NCI-H345 (cell line): ENCODE measurements around the gene PTGER2.

Source experiments
- DNase-seq: peaks from one replicate; lab custom pipeline; 2025; lab: John Stamatoyannopoulos, UW

Gene PTGER2, protein sequence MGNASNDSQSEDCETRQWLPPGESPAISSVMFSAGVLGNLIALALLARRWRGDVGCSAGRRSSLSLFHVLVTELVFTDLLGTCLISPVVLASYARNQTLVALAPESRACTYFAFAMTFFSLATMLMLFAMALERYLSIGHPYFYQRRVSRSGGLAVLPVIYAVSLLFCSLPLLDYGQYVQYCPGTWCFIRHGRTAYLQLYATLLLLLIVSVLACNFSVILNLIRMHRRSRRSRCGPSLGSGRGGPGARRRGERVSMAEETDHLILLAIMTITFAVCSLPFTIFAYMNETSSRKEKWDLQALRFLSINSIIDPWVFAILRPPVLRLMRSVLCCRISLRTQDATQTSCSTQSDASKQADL

DNA sequence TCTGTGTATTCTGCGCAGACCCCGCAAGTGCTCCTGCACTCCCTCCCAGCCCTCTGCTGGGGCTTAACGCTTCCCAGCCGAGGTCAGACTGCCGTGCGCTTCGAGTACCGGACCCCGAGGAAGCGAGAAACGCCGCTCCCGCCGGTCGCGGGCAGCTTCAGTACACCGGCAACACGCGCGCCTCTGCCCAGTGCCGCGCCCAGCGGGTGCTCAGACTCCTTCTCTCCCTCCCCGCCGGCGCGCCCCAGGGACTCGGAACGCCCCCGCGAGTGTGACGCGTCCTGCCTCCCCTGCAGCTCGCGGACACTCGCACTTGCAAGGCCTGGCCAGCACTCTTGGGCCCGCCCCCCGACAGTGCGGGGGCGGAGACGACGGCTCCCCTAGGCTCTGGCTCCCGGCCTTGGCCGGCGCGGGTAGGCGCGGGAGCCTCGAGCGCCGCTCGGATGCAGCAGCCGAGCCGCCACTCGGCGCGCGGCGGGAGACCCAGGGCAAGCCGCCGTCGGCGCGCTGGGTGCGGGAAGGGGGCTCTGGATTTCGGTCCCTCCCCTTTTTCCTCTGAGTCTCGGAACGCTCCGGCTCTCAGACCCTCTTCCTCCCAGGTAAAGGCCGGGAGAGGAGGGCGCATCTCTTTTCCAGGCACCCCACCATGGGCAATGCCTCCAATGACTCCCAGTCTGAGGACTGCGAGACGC lies at the start of gene PTGER2:
PTGER2 (plus strand) TSS at position 410 of the 692 bp plus-strand sequence; CDS start at position 647, 237 bp downstream.
- DNase-seq: peak; percentile 70

DNA sequence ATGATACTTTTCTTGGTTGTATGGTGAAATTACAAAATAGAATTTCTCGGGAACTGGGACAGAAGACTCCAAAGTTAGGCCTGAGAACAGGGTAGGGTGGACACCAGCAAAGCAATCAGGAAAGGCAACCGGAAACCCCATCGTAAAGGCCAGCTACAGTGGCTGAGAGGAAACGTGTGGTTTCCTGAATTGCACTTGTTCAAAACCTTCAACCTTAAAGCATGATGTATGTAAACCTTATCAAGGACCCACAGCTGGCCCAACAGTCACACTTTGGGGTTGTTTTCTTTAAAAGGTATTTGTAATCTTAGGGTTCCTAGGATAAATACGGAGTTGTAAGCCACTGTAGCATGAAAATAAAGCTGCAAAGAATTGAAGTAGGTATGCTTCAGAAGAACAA lies 48.9 kb upstream of the PTGER2 start:
- no peak for DNase-seq

DNA sequence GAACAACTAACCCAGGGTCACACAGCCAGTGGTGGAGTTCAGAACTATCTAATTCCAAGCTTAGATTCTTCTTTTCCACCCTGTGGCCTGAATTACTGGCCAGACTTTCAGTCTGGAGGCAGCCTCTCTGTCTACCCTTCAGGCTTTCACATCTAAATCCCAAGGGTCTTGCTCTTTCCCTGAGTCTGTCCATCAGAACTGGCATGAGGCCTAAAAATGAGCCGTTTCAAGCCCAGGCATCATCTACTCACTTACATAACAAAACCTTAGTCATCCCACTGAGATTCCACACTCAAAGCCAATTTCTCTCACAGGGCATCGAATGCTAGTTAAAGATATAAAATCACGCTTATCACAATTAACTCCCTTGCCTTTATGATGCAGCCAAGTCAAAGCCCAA lies 47.9 kb upstream of the PTGER2 start:
- DNase-seq: no peak

DNA sequence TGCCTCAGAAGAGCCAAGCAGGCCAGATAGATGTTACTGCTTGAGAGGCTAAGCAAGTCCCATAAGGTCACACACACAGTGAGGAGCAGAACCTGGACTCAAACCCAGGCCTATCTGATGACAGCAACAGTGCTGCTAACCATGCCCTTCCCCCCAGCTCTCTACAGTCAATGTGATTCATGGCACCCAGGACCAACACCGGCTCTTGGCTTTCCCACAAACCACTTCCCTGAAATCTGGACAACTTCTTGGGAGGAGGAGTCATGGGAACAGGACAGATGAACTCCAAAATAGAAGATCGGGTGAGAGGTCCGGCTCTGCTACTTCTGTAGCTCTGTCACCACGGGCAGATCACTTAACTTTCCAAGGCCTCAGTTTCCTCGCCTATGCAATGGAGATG lies 47.3 kb upstream of the PTGER2 start:
- no peak for DNase-seq

DNA sequence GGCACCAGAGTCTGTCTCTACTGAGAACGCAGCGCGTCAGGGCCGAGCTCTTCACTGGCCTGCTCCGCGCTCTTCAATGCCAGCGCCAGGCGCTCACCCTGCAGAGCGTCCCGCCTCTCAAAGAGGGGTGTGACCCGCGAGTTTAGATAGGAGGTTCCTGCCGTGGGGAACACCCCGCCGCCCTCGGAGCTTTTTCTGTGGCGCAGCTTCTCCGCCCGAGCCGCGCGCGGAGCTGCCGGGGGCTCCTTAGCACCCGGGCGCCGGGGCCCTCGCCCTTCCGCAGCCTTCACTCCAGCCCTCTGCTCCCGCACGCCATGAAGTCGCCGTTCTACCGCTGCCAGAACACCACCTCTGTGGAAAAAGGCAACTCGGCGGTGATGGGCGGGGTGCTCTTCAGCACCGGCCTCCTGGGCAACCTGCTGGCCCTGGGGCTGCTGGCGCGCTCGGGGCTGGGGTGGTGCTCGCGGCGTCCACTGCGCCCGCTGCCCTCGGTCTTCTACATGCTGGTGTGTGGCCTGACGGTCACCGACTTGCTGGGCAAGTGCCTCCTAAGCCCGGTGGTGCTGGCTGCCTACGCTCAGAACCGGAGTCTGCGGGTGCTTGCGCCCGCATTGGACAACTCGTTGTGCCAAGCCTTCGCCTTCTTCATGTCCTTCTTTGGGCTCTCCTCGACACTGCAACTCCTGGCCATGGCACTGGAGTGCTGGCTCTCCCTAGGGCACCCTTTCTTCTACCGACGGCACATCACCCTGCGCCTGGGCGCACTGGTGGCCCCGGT lies 46.4 kb upstream of the PTGER2 start, which contains the start of gene PTGDR:
PTGDR (plus strand) TSS at position 198 of the 778 bp plus-strand sequence; CDS start at position 315, 117 bp downstream.
- DNase-seq: no peak

DNA sequence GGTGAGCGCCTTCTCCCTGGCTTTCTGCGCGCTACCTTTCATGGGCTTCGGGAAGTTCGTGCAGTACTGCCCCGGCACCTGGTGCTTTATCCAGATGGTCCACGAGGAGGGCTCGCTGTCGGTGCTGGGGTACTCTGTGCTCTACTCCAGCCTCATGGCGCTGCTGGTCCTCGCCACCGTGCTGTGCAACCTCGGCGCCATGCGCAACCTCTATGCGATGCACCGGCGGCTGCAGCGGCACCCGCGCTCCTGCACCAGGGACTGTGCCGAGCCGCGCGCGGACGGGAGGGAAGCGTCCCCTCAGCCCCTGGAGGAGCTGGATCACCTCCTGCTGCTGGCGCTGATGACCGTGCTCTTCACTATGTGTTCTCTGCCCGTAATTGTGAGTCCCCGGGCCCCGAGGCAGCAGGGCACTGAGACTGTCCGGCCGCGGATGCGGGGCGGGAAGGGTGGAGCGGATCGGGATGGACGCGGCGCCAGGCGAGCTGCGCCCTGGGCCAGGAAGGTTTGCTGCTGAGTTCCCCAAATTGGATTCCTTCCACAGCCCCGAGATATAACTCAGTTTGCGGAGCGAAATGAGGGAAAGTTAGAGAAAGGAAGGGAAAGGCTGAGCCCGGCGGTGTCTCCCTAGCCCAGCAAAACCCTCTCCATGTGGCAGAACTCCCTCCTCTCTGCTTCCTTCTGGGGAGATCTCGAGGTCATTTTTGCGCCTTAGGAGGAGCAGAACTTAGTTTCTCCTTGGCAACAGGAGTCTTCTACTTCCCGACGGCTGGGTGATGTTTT lies 45.6 kb upstream of the PTGER2 start:
- no peak for DNase-seq

DNA sequence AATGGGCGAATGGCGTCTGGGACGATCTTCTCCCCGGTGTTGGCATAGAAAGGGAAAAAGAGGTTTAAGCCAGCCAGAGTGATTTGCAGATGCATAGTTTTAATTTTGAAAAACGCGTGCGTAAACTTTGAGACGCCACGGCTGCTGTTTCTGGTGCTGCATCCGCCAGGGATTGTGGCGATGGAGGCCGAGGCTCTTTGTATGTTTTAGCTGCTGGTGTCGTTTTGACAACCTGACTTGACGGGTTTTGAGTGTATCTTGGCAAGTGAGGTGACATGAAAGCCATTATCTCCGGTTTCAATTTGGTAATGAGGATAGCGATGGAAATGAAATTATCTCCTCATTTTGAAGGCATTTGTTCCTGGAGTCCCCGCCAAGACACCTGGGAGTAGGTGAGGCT lies 45.0 kb upstream of the PTGER2 start:
- no peak for DNase-seq

DNA sequence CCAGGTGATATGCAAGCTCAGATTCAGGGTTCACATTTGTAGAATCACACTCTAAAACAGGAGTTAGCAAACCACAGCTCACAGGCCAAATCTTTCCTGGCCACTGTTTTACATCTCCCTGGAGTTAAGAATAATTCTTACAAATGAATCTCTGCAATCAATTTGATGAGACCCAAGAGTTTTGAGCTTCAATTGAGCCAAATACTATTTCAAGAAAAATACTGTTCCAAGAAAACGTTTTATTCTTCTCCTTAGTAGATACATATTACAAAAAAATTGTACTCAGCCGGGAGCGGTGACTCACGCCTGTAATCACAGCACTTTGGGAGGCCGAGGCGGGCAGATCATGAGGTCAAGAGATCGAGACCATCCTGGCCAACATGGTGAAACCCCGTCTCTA lies 44.1 kb upstream of the PTGER2 start:
- no peak for DNase-seq

DNA sequence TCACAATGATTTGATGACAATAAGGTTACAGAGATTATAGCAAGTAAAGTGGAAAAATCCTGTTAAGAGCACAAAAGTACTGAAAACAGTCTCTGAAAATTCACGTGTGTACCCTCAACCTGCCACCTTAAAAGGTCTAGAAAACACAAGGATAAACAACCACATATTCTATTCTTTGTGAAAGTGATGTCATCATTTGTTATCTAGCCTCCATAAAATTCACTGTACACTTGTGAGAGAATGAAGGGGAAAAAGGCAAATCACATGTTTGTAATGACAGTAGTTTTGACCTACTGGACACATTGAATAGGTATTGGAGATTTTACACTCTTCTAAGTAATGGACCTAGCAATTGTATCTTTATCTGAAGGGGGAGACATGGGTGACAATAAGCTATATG lies 42.6 kb upstream of the PTGER2 start:
- no peak for DNase-seq

DNA sequence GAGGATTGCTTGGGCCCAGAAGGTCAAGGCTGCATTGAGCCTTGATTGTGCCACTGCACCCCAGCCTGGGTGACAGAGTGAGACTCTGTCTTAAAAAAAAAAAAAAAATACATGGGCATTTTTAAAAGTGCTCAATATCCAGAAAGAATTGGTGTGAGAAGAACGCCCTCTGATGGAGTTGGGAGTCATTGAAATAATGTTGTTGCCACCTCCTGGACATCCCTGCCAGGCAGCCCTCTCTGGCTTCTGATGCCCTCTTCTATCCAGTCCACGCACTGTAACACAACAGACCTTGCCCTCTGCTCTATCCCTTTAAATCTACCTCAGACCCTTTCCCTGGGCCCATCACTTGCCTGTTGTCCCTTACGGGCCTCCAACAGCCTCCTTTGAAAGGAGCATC lies 41.7 kb upstream of the PTGER2 start:
- no peak for DNase-seq

DNA sequence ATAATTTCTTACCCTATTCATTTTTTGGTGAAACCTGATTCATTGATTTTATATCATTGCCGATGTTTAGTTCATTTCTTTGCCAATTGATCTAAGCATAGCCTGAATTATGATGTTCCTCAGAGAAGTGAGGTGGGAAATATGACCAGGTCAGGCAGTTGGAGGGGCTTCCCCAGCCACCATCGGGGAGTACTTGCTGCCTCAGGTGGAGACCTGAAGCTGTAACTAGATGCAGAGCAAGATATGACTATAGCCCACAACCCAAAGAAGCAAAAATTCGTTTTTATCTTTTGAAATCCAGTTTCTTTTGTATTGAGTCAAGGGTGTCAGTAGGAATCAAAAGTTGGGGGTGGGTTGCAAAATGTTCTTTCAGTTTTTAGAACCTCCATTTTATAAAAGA lies 38.7 kb upstream of the PTGER2 start:
- no peak for DNase-seq

DNA sequence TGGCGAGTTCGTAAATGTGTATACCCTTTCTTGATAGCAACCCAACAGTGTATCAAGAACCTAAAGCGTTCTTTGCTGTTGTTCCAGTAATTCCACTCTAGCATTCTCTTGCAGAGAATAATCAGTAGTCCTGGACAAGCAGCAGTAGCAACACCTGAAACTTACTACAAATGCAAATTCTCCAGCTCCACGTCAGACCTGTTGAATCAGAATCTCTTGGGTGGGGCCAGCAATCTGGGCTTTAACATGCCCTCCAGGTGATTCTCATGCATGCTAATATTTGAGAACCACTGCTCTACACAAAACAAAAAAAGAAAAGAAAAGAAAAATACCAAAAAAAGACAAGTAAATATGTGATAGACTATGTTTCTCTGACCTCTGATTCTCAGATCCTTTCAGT lies 36.6 kb upstream of the PTGER2 start:
- no peak for DNase-seq

DNA sequence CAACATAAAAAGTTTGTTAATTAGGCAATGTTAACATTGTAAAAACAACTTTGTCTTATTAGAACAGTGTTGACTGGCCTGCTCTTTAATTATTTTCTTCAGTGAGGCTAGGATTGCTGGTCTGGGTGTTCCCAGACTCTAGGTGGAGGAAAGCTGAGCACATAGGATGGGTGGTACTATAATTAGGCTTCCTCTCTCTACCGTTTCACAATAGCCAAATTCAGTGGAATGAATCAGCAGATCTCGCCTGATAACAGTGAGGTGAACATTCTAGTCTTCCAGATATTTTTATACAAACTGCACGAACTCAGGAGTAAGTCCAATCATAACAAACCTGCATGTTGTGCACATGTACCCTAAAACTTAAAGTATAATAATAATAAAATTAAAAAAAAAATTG lies 34.7 kb upstream of the PTGER2 start:
- DNase-seq: no peak

DNA sequence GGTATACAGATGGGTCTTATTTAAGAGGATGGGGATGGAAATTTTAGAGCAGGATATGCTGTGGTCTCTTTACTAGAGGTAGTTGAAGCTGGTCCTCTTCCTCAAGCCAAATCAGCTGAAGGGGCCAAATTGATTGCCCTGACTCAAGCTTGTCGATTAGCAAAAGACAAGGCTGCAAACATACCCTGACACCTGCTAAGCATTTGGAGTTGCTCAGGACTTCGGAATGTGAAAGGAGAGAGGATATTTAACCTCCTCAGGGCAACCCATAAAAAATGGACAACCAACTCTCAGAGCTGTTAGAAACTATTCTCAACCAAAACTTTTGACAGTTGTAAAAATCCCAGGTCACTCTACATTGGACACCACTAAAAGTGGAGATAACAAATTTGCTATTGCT lies 31.0 kb upstream of the PTGER2 start:
- DNase-seq: no peak

DNA sequence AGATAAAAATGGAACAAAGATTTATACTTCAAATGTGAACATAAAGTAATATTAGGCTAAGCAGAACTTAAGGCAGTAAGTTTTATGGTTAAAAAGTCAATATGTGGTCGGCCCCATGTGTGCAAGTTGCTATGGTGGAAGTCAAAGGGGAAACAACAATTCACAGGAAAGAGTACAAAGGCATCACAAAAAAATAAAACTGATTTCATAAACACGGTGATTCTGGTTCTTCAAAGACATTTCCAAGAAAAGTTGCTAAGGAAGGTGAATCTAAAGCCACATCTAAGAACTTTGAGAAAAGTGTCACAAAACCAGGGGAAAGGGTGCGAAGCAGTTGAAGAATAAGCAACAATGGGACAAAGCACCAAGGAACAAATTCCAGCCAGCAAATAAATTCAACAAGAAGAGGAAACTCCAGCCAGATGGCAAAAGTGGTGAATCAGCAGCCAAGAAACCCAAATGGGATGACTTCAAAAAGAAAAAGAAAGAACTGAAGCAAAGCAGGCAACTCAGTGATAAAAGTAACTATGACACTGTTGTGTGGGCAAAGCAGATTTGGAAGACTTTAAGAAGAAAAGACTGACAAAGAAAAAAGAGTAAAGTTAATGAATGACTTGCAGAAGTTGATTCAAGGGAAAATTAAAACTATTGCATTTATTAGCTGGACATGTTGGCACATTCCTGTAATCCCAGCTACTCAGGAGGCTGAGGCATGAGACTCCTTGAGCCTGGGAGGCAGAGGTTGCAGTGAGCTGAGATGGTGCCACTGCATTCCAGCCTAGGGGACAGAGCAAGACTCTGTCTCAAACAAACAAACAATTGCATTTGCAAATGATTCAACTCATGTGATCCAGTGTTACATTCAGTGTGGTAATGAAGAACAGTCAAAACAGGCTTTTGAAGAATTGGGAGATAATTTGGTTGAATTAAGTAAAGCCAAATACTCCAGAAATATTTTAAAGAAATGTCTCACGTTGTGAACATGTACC lies 27.2 kb upstream of the PTGER2 start:
- DNase-seq: no peak

DNA sequence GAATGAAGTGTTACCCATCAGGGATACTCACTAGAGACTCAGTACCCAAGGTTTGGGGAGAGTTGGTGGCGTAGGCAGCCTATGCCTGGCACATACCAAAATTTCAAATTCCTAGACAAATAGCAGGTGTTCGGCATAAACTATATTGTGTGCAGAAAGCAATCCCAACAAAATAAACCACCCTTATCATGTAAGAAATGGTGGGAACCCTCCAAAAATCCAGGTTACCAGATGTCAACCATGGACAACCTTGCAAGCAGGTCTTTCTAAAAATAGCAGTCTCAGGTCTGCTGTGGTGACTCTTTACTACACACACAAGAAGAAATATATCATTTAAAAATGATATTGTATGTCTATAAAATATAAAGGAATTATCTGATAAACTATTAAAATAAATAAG lies 17.7 kb upstream of the PTGER2 start:
- DNase-seq: no peak

DNA sequence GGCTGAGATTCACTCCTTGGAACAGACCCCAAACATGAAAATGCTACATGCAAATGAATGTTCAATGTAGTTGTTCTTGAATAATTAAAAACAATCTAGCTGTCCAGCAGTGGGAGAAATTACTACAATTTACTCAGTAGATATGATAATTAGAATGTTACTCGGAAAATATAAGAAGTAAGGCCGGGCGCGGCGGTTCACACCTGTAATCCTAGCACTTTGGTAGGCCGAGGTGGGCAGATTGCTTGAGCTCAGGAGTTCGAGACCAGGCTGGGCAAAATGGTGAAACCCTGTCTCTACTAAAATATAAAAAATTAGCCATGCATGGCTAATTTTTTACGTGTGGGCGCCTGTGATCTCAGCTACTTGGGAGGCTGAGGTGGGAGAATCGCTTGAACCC lies 15.3 kb upstream of the PTGER2 start:
- no peak for DNase-seq

DNA sequence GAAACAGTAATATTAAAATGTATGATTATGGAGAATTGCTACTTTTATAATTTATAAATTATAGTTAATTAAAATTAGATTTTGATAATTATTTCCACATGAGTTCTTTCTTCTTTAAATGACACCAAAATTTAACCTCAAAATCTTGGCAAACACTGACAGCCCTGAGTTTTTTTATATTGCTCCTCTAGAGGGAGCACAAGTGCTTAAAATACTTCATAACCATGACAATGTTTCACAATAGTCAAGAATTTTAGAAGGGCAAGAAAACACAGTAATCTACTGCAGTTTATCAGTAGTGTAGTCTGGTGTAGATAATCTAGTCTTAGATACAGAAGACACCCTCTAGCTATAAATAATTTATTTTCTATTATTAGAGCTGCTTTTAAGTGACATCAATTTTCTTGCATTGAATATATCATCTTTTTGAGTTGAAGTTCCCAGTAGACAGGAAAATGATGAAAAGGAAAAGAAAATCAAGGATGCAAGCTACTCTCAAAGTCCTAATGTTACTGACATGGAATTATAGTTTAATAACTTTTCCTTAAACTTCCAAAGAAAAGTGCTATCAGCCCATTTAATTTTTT lies 14.3 kb upstream of the PTGER2 start:
- peak; percentile 45 for DNase-seq

DNA sequence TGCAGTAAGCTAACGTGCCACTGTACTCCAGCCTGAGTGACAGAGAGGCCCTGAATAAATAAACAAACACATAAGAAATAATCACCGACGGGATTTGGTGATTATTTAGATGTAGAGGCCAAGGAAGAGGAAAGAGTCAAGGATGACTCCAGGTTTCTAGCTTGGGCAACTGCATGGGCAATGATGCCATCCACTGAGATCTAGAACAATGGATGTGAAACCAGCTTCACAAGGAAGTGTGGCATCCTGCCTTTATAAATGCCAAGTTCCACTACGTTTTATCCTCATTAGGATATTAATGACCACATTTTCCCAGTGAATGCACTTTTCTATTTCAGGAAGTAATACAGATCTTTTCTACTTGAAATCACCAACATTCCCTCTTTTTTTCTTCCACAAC lies 10.9 kb upstream of the PTGER2 start:
- DNase-seq: no peak

DNA sequence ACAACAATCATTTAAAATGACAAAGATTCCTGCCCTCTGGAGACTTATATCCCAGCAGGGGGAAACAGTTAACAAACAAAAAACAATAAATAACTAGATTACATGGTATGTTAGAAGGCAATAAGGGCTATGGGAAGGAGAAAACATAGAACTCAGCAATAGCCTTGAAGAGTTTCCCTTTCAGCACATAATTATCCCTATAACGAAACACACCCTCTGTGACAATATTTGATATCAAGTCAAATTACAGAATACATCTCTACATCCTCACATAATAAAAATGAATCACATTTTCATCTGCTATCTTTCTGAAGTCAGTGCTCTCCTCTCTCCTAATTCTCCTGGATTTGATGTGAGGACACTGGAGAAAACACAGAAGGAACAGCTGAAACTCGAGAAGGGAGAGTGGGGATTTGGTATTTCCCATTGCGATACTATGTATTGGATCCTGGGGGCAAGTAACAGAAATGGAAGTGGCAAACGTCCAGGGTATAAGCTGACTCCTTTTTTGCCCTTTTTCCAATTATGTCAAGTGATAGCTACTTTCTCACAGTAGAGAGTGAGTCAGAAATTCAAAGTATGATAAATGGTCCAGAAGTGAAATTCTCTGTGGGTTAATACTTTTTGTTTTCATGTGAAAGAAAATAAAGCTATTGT lies 9.7 kb upstream of the PTGER2 start:
- DNase-seq: no peak
